ENCODE results near the gene FBXW4. TPM values are rescaled to one million over a fixed set of nuclear protein-coding genes. Genes with fewer than 3 reads are reported as not detected.

FBXW4 gene
- polyA plus RNA-seq, 1 donor (not counting 4 experiments of a cell fraction or from before 2014, with no cell fraction given): 22.3 TPM

- peaks cover 20 to 39% of the 10 kb centered on the region in 2 experiments for H3K36me3 ChIP-seq (ENCODE audit: control insufficient read depth in 2 of 2, extremely low read depth in 1 of 2, insufficient read depth in 2 of 2, low read length in 2 of 2)
Measured at GRCh38 chr10:101611096-101611905, 83.7 kb downstream of the FBXW4 start.

GRCh38 chr10:101609481-101609880 is 85.5 kb downstream of the FBXW4 start:
- H4K20me1 ChIP-seq (ENCODE audit: control insufficient read depth, extremely low read depth, insufficient read depth, low read length): no peaks in the 10 kb centered on the region
- no peak overlapping the region for H2AFZ ChIP-seq (ENCODE audit: control insufficient read depth, low read length)
- FAIRE-seq: no peak
- peaks cover 20 to 41% of the 10 kb centered on the region in 2 experiments for H3K36me3 ChIP-seq (ENCODE audit: control insufficient read depth in 2 of 2, extremely low read depth in 1 of 2, insufficient read depth in 2 of 2, low read length in 2 of 2)
- H3K9me3 ChIP-seq (ENCODE audit: control insufficient read depth, low read depth, low read length): no peaks in the 10 kb centered on the region
- H3K27me3 ChIP-seq (ENCODE audit: control insufficient read depth, extremely low read depth, insufficient read depth, low read length): no peaks in the 10 kb centered on the region
- H3K27ac ChIP-seq (ENCODE audit: control insufficient read depth, insufficient read depth, low read length): no peak overlapping the region
- H3K9me1 ChIP-seq (ENCODE audit: control insufficient read depth, extremely low read depth, insufficient read depth, low read length): no peaks in the 10 kb centered on the region
- no peaks in the 10 kb centered on the region for H3K4me1 ChIP-seq (ENCODE audit: control insufficient read depth, extremely low read depth, insufficient read depth, low read length)
- H3K4me3 ChIP-seq (ENCODE audit: control insufficient read depth in 2 of 3, extremely low read depth in 1 of 3, insufficient read depth in 2 of 3, low read depth in 1 of 3, low read length in 3 of 3): no peak overlapping the region
- TF ChIP-seq EZH2 (IDR thresholded peaks at IDR 0.05; ENCODE audit: low read length): no peak
- TF ChIP-seq CTCF (optimal IDR thresholded peaks at IDR 0.05 in 1 of 3, IDR thresholded peaks at IDR 0.05 in 1 of 3, conservative IDR thresholded peaks at IDR 0.05 in 1 of 3; ENCODE audit: extremely low read depth in 1 of 3, insufficient read depth in 2 of 3, low read length in 3 of 3): no peak
- DNase-seq (ENCODE audit: low read depth, low spot score): no peak
- H3K9ac ChIP-seq (ENCODE audit: control insufficient read depth, extremely low read depth, insufficient read depth, low read length): no peak overlapping the region
- no peaks in the 10 kb centered on the region for H3K79me2 ChIP-seq (ENCODE audit: control insufficient read depth, insufficient read depth, low read length)
- no peak overlapping the region for H3K4me2 ChIP-seq (ENCODE audit: control insufficient read depth, extremely low read depth, insufficient read depth, low read depth, low read length)
- dilution Hi-C loops (cut with MboI; ENCODE audit: extremely low pct_ligation_motif_present, low sequenced_read_pairs): no loop called here

More at GRCh38 chr10:101611096-101611905, 83.7 kb downstream of the FBXW4 start:
- H4K20me1 ChIP-seq (ENCODE audit: control insufficient read depth, extremely low read depth, insufficient read depth, low read length): no peaks in the 10 kb centered on the region
- no peak for TF ChIP-seq EZH2 (IDR thresholded peaks at IDR 0.05; ENCODE audit: low read length)
- no peak for TF ChIP-seq CTCF (optimal IDR thresholded peaks at IDR 0.05 in 1 of 3, IDR thresholded peaks at IDR 0.05 in 1 of 3, conservative IDR thresholded peaks at IDR 0.05 in 1 of 3; ENCODE audit: extremely low read depth in 1 of 3, insufficient read depth in 2 of 3, low read length in 3 of 3)
- DNase-seq (ENCODE audit: low read depth, low spot score) (no peak), FAIRE-seq (no peak)
- no peaks in the 10 kb centered on the region for H3K9me1 ChIP-seq (ENCODE audit: control insufficient read depth, extremely low read depth, insufficient read depth, low read length)
- H3K9me3 ChIP-seq (ENCODE audit: control insufficient read depth, low read depth, low read length): no peaks in the 10 kb centered on the region
- H3K27me3 ChIP-seq (ENCODE audit: control insufficient read depth, extremely low read depth, insufficient read depth, low read length): no peaks in the 10 kb centered on the region
- H3K4me1 ChIP-seq (ENCODE audit: control insufficient read depth, extremely low read depth, insufficient read depth, low read length): no peaks in the 10 kb centered on the region
- dilution Hi-C loops (cut with MboI; ENCODE audit: extremely low pct_ligation_motif_present, low sequenced_read_pairs): no loop called here
- no peak overlapping the region for H3K4me3 ChIP-seq (ENCODE audit: control insufficient read depth in 2 of 3, extremely low read depth in 1 of 3, insufficient read depth in 2 of 3, low read depth in 1 of 3, low read length in 3 of 3)
- no peak overlapping the region for H2AFZ ChIP-seq (ENCODE audit: control insufficient read depth, low read length)
- no peaks in the 10 kb centered on the region for H3K79me2 ChIP-seq (ENCODE audit: control insufficient read depth, insufficient read depth, low read length)
- H3K27ac ChIP-seq (ENCODE audit: control insufficient read depth, insufficient read depth, low read length): no peak overlapping the region
- H3K9ac ChIP-seq (ENCODE audit: control insufficient read depth, extremely low read depth, insufficient read depth, low read length): no peak overlapping the region
- no peak overlapping the region for H3K4me2 ChIP-seq (ENCODE audit: control insufficient read depth, extremely low read depth, insufficient read depth, low read depth, low read length)
